Measurements from ENCODE around the gene QPCT. TPM values are rescaled to one million over a fixed set of nuclear protein-coding genes. Genes with fewer than 3 reads are reported as not detected.

The QPCT gene
- total and polyA plus RNA-seq, 2 of the 4 experiments (the other 2 are of a cell fraction) = 1.9 to 2.2 TPM

- no peak overlapping the region for H2AFZ ChIP-seq (replicated peaks; ENCODE audit: low read length, poor library complexity)
- no peak overlapping the region for H2AK5ac ChIP-seq (ENCODE audit: low read depth, low read length)
- H3K4me3 ChIP-seq (ENCODE audit: insufficient read depth, low read depth, low read length) = no peak overlapping the region
- H4K91ac ChIP-seq (ENCODE audit: insufficient read depth, low read depth, low read length) = no peak overlapping the region
- no peak overlapping the region for H3K56ac ChIP-seq (ENCODE audit: extremely low read depth, insufficient read depth, low read length)
- H2BK120ac ChIP-seq (ENCODE audit: low read depth, low read length) = no peak overlapping the region
- ATAC-seq (ENCODE audit: low read depth) (no peak), DNase-seq (peak; percentile 16)
- H3K4ac ChIP-seq (ENCODE audit: low read depth, low read length) = no peak overlapping the region
- no CpG with 5 or more reads among the region's 1 CpG for WGBS, 2 experiments (ENCODE audit: extremely low coverage in 2 of 2, insufficient read length in 1 of 2)
- BruUV-seq (replicated peaks) = no TSS peak
- H3K14ac ChIP-seq (replicated peaks; ENCODE audit: low read depth, low read length) = no peak overlapping the region
- H3K18ac ChIP-seq (ENCODE audit: low read depth, low read length) = no peak overlapping the region
- H3K9me3 ChIP-seq (ENCODE audit: control insufficient read depth, insufficient read depth, low read length) = no peaks in the 10 kb centered on the region
- dilution Hi-C loops (cut with HindIII; ENCODE audit: low sequenced_read_pairs, unreplicated experiment) (no loop called here), intact Hi-C loops (cut with micrococcal nuclease) (no loop called here), in situ Hi-C loops (cut with MboI; ENCODE audit: low sequenced_read_pairs) (no loop called here)
- no peaks in the 10 kb centered on the region for H4K20me1 ChIP-seq (ENCODE audit: insufficient read depth, low read length)
- no peak overlapping the region for H2BK20ac ChIP-seq (ENCODE audit: low read depth, low read length)
- H4K5ac ChIP-seq (ENCODE audit: low read depth, low read length) = no peak overlapping the region
- H3K4me2 ChIP-seq (ENCODE audit: low read depth, low read length) = no peak overlapping the region
- no peak overlapping the region for H3K27ac ChIP-seq (ENCODE audit: insufficient read depth, low read length)
- H2AK9ac ChIP-seq (replicated peaks; ENCODE audit: low read depth, low read length, poor library complexity) = no peak overlapping the region
- no peaks in the 10 kb centered on the region for H3K79me1 ChIP-seq (ENCODE audit: low read depth in 1 of 2, low read length in 2 of 2)
- no peak overlapping the region for H4K8ac ChIP-seq (ENCODE audit: low read depth in 2 of 2, low read length in 2 of 2)
- H3K36me3 ChIP-seq (ENCODE audit: control insufficient read depth, insufficient read depth, low read length) = no peaks in the 10 kb centered on the region
- no peak overlapping the region for H3K23ac ChIP-seq (ENCODE audit: low read depth, low read length)
- H3K9me1 ChIP-seq (ENCODE audit: insufficient read depth, low read length) = no peaks in the 10 kb centered on the region
- CTCF ChIA-PET = no interaction called here
- no peaks in the 10 kb centered on the region for H3K4me1 ChIP-seq (ENCODE audit: control insufficient read depth, insufficient read depth, low read length)
- H3K9ac ChIP-seq (ENCODE audit: low read depth, low read length) = no peak overlapping the region
- H3K27me3 ChIP-seq (ENCODE audit: control insufficient read depth, insufficient read depth, low read length) = peaks cover 24% of the 10 kb centered on the region
- POLR2A ChIA-PET (ENCODE audit: unreplicated experiment) = no interaction called here
- H2BK15ac ChIP-seq (ENCODE audit: low read depth, low read length) = no peak overlapping the region
- TF ChIP-seq BHLHE40 (IDR thresholded peaks at IDR 0.05; ENCODE audit: low read depth, low read length) = no peak
- TF ChIP-seq MAZ (IDR thresholded peaks at IDR 0.05; ENCODE audit: borderline replicate concordance, low read depth, low read length) = no peak
- TF ChIP-seq SMC3 (IDR thresholded peaks at IDR 0.05; ENCODE audit: low read depth, low read length) = no peak
- no peak for TF ChIP-seq MAFK (IDR thresholded peaks at IDR 0.05; ENCODE audit: low read depth, low read length)
- no peak for TF ChIP-seq USF2 (IDR thresholded peaks at IDR 0.05; ENCODE audit: low read depth, low read length)
- no peak for TF ChIP-seq MXI1 (IDR thresholded peaks at IDR 0.05; ENCODE audit: borderline replicate concordance, low read depth, low read length)
- TF ChIP-seq FOS (IDR thresholded peaks at IDR 0.05; ENCODE audit: low read depth, low read length) = no peak
- TF ChIP-seq CTCF (conservative IDR thresholded peaks at IDR 0.05; ENCODE audit: low read depth, low read length) = no peak
- TF ChIP-seq CHD1 (IDR thresholded peaks at IDR 0.05; ENCODE audit: low read depth, low read length) = no peak
- no peak for TF ChIP-seq NFE2L2 (IDR thresholded peaks at IDR 0.05; ENCODE audit: low read depth, low read length)
- TF ChIP-seq RAD21 (IDR thresholded peaks at IDR 0.05; ENCODE audit: low read length) = no peak
- no peak for TF ChIP-seq POLR2A (IDR thresholded peaks at IDR 0.05; ENCODE audit: low read depth, low read length)
- TF ChIP-seq RFX5 (IDR thresholded peaks at IDR 0.05; ENCODE audit: low read depth, low read length) = no peak
- TF ChIP-seq CEBPB (IDR thresholded peaks at IDR 0.05; ENCODE audit: low read depth, low read length) = no peak
- no peak for TF ChIP-seq RCOR1 (IDR thresholded peaks at IDR 0.05; ENCODE audit: insufficient replicate concordance, low read length)
- TF ChIP-seq ELK1 (IDR thresholded peaks at IDR 0.05; ENCODE audit: borderline replicate concordance, low read depth, low read length) = no peak
- no peak overlapping the region for H2BK5ac ChIP-seq (ENCODE audit: low read depth, low read length, poor library complexity, severe bottlenecking)
These were observed 12.6 kb downstream of the QPCT start for GRCh38 chr2:37357069-37357468.

All from IMR-90 (cell line).